Upper lobe of left lung (tissue), 4 donors: ENCODE results near the gene MDM2.

Source experiments
- EP300 ChIP-seq, 4 donors: sonication (generic); formaldehyde crosslinking; IDR thresholded peaks; one replicate each; pipeline ENCODE4 v1.5.1; 2017; ENCODE audit warnings: antibody characterized with exemption in 4 of 4, control low read depth in 2 of 4
- POLR2A ChIP-seq, 4 donors: fragments of 450-650 bp; IDR thresholded peaks; one replicate each; pipeline ENCODE4 v1.5.1; 2016 to 2017; ENCODE audit warnings: antibody characterized with exemption in 4 of 4, mild to moderate bottlenecking in 2 of 4
- POLR2AphosphoS5 ChIP-seq, 2 donors: sonication (generic); formaldehyde crosslinking; IDR thresholded peaks; one replicate each; pipeline ENCODE4 v1.5.1; 2017; ENCODE audit warnings: antibody characterized with exemption in 2 of 2
- TF ChIP-seq, protein P1 (sequence below), 6 experiments: fragments of 450-650 bp in 4 of 6; fragments of 200-600 bp in 2 of 6; sonication (generic) in 2 of 6; IDR thresholded peaks; one replicate each; pipeline ENCODE4 v1.5.1; 2016 to 2019; ENCODE audit warnings: antibody characterized with exemption in 6 of 6

GRCh38 chr12:68772714-68773113 is 35.3 kb upstream of the MDM2 start:
- TF ChIP-seq POLR2AphosphoS5 (IDR thresholded peaks at IDR 0.05) (no peak), EP300 (IDR thresholded peaks at IDR 0.05) (no peak), POLR2A (IDR thresholded peaks at IDR 0.05) (no peak)
- TF ChIP-seq, protein P1, sequence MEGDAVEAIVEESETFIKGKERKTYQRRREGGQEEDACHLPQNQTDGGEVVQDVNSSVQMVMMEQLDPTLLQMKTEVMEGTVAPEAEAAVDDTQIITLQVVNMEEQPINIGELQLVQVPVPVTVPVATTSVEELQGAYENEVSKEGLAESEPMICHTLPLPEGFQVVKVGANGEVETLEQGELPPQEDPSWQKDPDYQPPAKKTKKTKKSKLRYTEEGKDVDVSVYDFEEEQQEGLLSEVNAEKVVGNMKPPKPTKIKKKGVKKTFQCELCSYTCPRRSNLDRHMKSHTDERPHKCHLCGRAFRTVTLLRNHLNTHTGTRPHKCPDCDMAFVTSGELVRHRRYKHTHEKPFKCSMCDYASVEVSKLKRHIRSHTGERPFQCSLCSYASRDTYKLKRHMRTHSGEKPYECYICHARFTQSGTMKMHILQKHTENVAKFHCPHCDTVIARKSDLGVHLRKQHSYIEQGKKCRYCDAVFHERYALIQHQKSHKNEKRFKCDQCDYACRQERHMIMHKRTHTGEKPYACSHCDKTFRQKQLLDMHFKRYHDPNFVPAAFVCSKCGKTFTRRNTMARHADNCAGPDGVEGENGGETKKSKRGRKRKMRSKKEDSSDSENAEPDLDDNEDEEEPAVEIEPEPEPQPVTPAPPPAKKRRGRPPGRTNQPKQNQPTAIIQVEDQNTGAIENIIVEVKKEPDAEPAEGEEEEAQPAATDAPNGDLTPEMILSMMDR (IDR thresholded peaks at IDR 0.05): no peak
